HCT116 (cell line): ENCODE results near the gene ZNF582. TPM values are rescaled to one million over a fixed set of nuclear protein-coding genes. Genes with fewer than 3 reads are reported as not detected.

Experiments
- ATAC-seq: fragments of 200-7000 bp; cut with Tn5 transposase; 2 replicates; pipeline ENCODE4 v1.9.1; 2020; ENCODE audit warnings: mild to moderate bottlenecking, moderate library complexity
- BruUV-seq: library from RNA; stranded (reverse); fragments of 400-500 nt; replicated peaks from 2 replicates; lab custom pipeline; 2021; lab: Mats Ljungman, UMichigan
- CTCF ChIA-PET: fragments of 300-600 bp; sonication (Branson Sonifier 250); formaldehyde crosslinking; loops from one replicate; lab custom pipeline; 2021; ENCODE audit warnings: antibody characterized with exemption; lab: Charles Lee
- POLR2A ChIA-PET: fragments of 300-600, 350-600 bp; sonication (Branson Sonifier 250); formaldehyde crosslinking; loops from one replicate; lab custom pipeline; 2021; ENCODE audit warnings: antibody characterized with exemption; lab: Charles Lee
- RAD21 ChIA-PET, 2 experiments: fragments of 300-600 bp; sonication (Branson Sonifier 250); formaldehyde crosslinking; loops; one replicate each; lab custom pipeline; 2023; ENCODE audit warnings: low total read pairs in 2 of 2; ENCODE audit not compliant: uncharacterized antibody in 2 of 2, unreplicated experiment in 2 of 2, low non-redundant PET in 1 of 2; lab: Charles Lee
- DNase-seq: peaks from one replicate; pipeline ENCODE4 v3.0.0-alpha.2; 2010; ENCODE audit warnings: low read depth, low spot score
- H2AFZ ChIP-seq: fragments of 200-600 bp; shearing (Covaris generic), sonication (generic); 2 replicates; pipeline ENCODE4 v1.6.1; 2017; ENCODE audit warnings: low read depth, mixed run types, mixed read lengths, antibody characterized with exemption, low read length; ENCODE audit not compliant: poor library complexity, severe bottlenecking
- H3K27ac ChIP-seq: 2 replicates; pipeline ENCODE4 v1.5.1; 2012; ENCODE audit warnings: low read depth, low read length
- H3K27me3 ChIP-seq: fragments of 200-600 bp; sonication (generic); 2 replicates; pipeline ENCODE4 v1.6.1; 2016; ENCODE audit warnings: mixed run types, low read length, mixed read lengths; ENCODE audit not compliant: insufficient read depth
- H3K36me3 ChIP-seq, 2 experiments: fragments of 200-500 bp in 1 of 2; fragments of 200-600 bp in 1 of 2; sonication (Bioruptor generic) in 1 of 2; sonication (generic) in 1 of 2; 2 replicates each; pipeline versions ENCODE4 v1.5.1 to v1.6.1; 2014 to 2016; ENCODE audit warnings: low read length in 2 of 2, inconsistent platforms in 1 of 2, mixed read lengths in 1 of 2, mixed run types in 1 of 2; ENCODE audit not compliant: insufficient read depth in 2 of 2, control insufficient read depth in 1 of 2
- H3K4me1 ChIP-seq, 2 experiments: fragments of 200-600 bp in 1 of 2; sonication (generic) in 1 of 2; 2 replicates each; pipeline versions ENCODE4 v1.5.1 to v1.6.1; 2012 to 2017; ENCODE audit warnings: low read length in 2 of 2, inconsistent platforms in 1 of 2, mild to moderate bottlenecking in 1 of 2, mixed read lengths in 1 of 2, mixed run types in 1 of 2, moderate library complexity in 1 of 2; ENCODE audit not compliant: insufficient read depth in 2 of 2, control insufficient read depth in 1 of 2
- H3K4me2 ChIP-seq: fragments of 200-600 bp; sonication (generic); 2 replicates; pipeline ENCODE4 v1.6.1; 2017; ENCODE audit warnings: mixed run types, low read length, mixed read lengths
- H3K4me3 ChIP-seq, 2 experiments: fragments of 200-600 bp in 1 of 2; sonication (generic) in 1 of 2; replicated peaks in 1 of 2; 2 replicates each; pipeline ENCODE4 v1.5.1; 2011 to 2016; ENCODE audit warnings: low read length in 2 of 2, control low read depth in 1 of 2, low read depth in 1 of 2, mild to moderate bottlenecking in 1 of 2, mixed read lengths in 1 of 2, mixed run types in 1 of 2
- H3K79me2 ChIP-seq: fragments of 200-600 bp; sonication (generic); 2 replicates; pipeline ENCODE4 v1.6.1; 2017; ENCODE audit warnings: mild to moderate bottlenecking, mixed run types, low read length, moderate library complexity, mixed read lengths; ENCODE audit not compliant: insufficient read depth
- H3K9ac ChIP-seq: fragments of 200-600 bp; sonication (generic); 2 replicates; pipeline ENCODE4 v1.6.1; 2016; ENCODE audit warnings: low read length, mixed read lengths
- H3K9me2 ChIP-seq: fragments of 200-600 bp; sonication (generic), shearing (Covaris generic); 2 replicates; pipeline ENCODE4 v1.6.1; 2017; ENCODE audit warnings: mixed run types, mild to moderate bottlenecking, moderate library complexity; ENCODE audit not compliant: insufficient read depth
- H3K9me3 ChIP-seq, 2 experiments: fragments of 200-500 bp in 1 of 2; fragments of 200-600 bp in 1 of 2; sonication (Bioruptor generic) in 1 of 2; sonication (generic) in 1 of 2; 2 replicates each; pipeline ENCODE4 v1.6.1; 2014 to 2017; ENCODE audit warnings: low read length in 2 of 2, mixed read lengths in 2 of 2, inconsistent platforms in 1 of 2, low read depth in 1 of 2, mild to moderate bottlenecking in 1 of 2, mixed run types in 1 of 2, moderate library complexity in 1 of 2; ENCODE audit not compliant: control insufficient read depth in 1 of 2, insufficient read depth in 1 of 2
- H4K20me1 ChIP-seq: fragments of 200-600 bp; sonication (generic), shearing (Covaris generic); 2 replicates; pipeline ENCODE4 v1.6.1; 2017; ENCODE audit warnings: mixed run types, mild to moderate bottlenecking, moderate library complexity; ENCODE audit not compliant: insufficient read depth
- EGR1 ChIP-seq: IDR thresholded peaks from 2 replicates; pipeline ENCODE4 v1.6.1; 2012; ENCODE audit warnings: low read depth
- EZH2 ChIP-seq: fragments of 200-600 bp; sonication (generic); IDR thresholded peaks from 2 replicates; pipeline ENCODE4 v1.6.1; 2017; ENCODE audit warnings: antibody characterized with exemption, mixed run types
- EZH2phosphoT487 ChIP-seq: fragments of 200-600 bp; IDR thresholded peaks from 2 replicates; pipeline ENCODE4 v1.6.1; 2018; ENCODE audit warnings: antibody characterized with exemption, borderline replicate concordance
- JUND ChIP-seq: IDR thresholded peaks from 2 replicates; pipeline ENCODE4 v1.6.1; 2012
- POLR2AphosphoS5 ChIP-seq: IDR thresholded peaks from 2 replicates; pipeline ENCODE4 v1.6.1; 2011; ENCODE audit warnings: mild to moderate bottlenecking, low read depth, low read length, moderate library complexity
- SIN3A ChIP-seq: IDR thresholded peaks from 2 replicates; pipeline ENCODE4 v1.6.1; 2012; ENCODE audit warnings: low read depth
- SP1 ChIP-seq: IDR thresholded peaks from 2 replicates; pipeline ENCODE4 v1.6.1; 2012; ENCODE audit warnings: low read depth
- SRF ChIP-seq: IDR thresholded peaks from 2 replicates; pipeline ENCODE4 v1.6.1; 2012; ENCODE audit warnings: low read depth
- TCF7L2 ChIP-seq: IDR thresholded peaks from 2 replicates; pipeline ENCODE4 v1.7.0; 2011; ENCODE audit warnings: borderline replicate concordance, inconsistent platforms; ENCODE audit not compliant: insufficient read depth, insufficient read length; ENCODE audit errors: extremely low read depth
- YY1 ChIP-seq: IDR thresholded peaks from 2 replicates; pipeline ENCODE4 v1.6.1; 2011; ENCODE audit warnings: low read length, low read depth, moderate library complexity, mild to moderate bottlenecking; ENCODE audit not compliant: insufficient replicate concordance; ENCODE audit errors: extremely low read depth
- ZFX ChIP-seq: fragments of 450-650 bp; IDR thresholded peaks from 2 replicates; pipeline ENCODE4 v1.6.1; 2017
- ZNF274 ChIP-seq: fragments of 200-500 bp; sonication (Bioruptor generic); IDR thresholded peaks from 2 replicates; pipeline ENCODE4 v1.6.1; 2014; ENCODE audit warnings: mild to moderate bottlenecking, low read depth, low read length, inconsistent platforms
- intact Hi-C: fragments of 100-400 bp; cut with micrococcal nuclease; formaldehyde crosslinking; loops from 2 replicates; pipeline ENCODE4 v1.10.0; 2022
- total RNA-seq: library from RNA; stranded (reverse); gene quantifications from one replicate; pipeline ENCODE4 v1.2.1, GENCODE V29; 2021; ENCODE audit not compliant: unreplicated experiment
- TF ChIP-seq, protein P1 (sequence below): IDR thresholded peaks from 2 replicates; pipeline ENCODE4 v1.6.1; 2012
- TF ChIP-seq, protein P2 (sequence below): IDR thresholded peaks from 2 replicates; pipeline ENCODE4 v1.6.1; 2012; ENCODE audit warnings: low read depth
- TF ChIP-seq, protein P3 (sequence below), 3 experiments: fragments of 200-600 bp in 1 of 3; sonication (generic) in 1 of 3; IDR thresholded peaks in 2 of 3; conservative IDR thresholded peaks in 1 of 3; 2 replicates each; pipeline ENCODE4 v1.5.1; 2012 to 2017; ENCODE audit warnings: low read depth in 2 of 3, low read length in 2 of 3, antibody characterized with exemption in 1 of 3, borderline replicate concordance in 1 of 3, control low read depth in 1 of 3, mild to moderate bottlenecking in 1 of 3, mixed read lengths in 1 of 3, mixed run types in 1 of 3, moderate library complexity in 1 of 3; ENCODE audit not compliant: insufficient read depth in 1 of 3
- TF ChIP-seq, protein P4 (sequence below): IDR thresholded peaks from 2 replicates; pipeline ENCODE4 v1.6.1; 2011; ENCODE audit warnings: mild to moderate bottlenecking, low read length, moderate library complexity; ENCODE audit not compliant: insufficient replicate concordance; ENCODE audit errors: extremely low read depth
- TF ChIP-seq, protein P5 (sequence below): IDR thresholded peaks from 2 replicates; pipeline ENCODE4 v1.6.1; 2012

ZNF582 gene
- total RNA-seq, 1 experiment from 2014 or later = not detected

DNA sequence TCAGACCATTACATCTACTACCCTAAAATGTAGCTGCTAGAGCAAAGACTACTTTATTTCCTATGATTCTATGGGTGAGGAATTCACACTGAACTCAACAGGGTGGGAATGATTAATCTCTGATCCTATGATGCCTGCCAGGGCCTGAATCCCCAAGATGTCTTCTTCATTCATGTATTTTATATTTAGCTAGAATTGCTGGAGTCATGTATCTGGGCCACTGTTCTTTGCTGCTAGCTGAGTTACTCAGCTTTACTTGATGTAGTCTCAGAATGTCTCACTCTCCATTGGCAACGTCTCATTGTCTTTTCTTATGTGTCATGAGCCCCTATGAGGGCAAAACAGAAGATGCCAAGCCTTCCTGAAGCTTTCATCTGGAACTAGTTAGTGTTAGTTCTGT lies 21.1 kb downstream of the ZNF582 start:
- Histone ChIP-seq H2AFZ (no peak overlapping the region), H3K9ac (no peak overlapping the region), H3K9me2 (no peaks in the 10 kb centered on the region), H4K20me1 (no peaks in the 10 kb centered on the region), H3K36me3 (no peaks in the 10 kb centered on the region), H3K4me3 (no peak overlapping the region), H3K4me2 (no peak overlapping the region), H3K27ac (no peak overlapping the region), H3K9me3 (peaks cover 6 to 19% of the 10 kb centered on the region in 2 experiments; a peak in 2 of 4 replicates), H3K4me1 (no peaks in the 10 kb centered on the region), H3K27me3 (no peaks in the 10 kb centered on the region), H3K79me2 (no peaks in the 10 kb centered on the region)
- ChIA-PET RAD21 (no interaction called here), POLR2A (no interaction called here), CTCF (no interaction called here)
- ATAC-seq (no peak), DNase-seq (no peak)
- no TSS peak for BruUV-seq
- TF ChIP-seq, protein P1, sequence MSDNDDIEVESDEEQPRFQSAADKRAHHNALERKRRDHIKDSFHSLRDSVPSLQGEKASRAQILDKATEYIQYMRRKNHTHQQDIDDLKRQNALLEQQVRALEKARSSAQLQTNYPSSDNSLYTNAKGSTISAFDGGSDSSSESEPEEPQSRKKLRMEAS = no peak
- TF ChIP-seq EGR1 (no peak), POLR2AphosphoS5 (no peak), EZH2 (no peak), TCF7L2 (no peak), JUND (no peak), SIN3A (no peak), ZFX (no peak), ZNF274 (no peak), YY1 (no peak), EZH2phosphoT487 (no peak), SP1 (no peak), SRF (no peak)
- TF ChIP-seq, protein P2, sequence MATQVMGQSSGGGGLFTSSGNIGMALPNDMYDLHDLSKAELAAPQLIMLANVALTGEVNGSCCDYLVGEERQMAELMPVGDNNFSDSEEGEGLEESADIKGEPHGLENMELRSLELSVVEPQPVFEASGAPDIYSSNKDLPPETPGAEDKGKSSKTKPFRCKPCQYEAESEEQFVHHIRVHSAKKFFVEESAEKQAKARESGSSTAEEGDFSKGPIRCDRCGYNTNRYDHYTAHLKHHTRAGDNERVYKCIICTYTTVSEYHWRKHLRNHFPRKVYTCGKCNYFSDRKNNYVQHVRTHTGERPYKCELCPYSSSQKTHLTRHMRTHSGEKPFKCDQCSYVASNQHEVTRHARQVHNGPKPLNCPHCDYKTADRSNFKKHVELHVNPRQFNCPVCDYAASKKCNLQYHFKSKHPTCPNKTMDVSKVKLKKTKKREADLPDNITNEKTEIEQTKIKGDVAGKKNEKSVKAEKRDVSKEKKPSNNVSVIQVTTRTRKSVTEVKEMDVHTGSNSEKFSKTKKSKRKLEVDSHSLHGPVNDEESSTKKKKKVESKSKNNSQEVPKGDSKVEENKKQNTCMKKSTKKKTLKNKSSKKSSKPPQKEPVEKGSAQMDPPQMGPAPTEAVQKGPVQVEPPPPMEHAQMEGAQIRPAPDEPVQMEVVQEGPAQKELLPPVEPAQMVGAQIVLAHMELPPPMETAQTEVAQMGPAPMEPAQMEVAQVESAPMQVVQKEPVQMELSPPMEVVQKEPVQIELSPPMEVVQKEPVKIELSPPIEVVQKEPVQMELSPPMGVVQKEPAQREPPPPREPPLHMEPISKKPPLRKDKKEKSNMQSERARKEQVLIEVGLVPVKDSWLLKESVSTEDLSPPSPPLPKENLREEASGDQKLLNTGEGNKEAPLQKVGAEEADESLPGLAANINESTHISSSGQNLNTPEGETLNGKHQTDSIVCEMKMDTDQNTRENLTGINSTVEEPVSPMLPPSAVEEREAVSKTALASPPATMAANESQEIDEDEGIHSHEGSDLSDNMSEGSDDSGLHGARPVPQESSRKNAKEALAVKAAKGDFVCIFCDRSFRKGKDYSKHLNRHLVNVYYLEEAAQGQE = no peak
- TF ChIP-seq, protein P3, sequence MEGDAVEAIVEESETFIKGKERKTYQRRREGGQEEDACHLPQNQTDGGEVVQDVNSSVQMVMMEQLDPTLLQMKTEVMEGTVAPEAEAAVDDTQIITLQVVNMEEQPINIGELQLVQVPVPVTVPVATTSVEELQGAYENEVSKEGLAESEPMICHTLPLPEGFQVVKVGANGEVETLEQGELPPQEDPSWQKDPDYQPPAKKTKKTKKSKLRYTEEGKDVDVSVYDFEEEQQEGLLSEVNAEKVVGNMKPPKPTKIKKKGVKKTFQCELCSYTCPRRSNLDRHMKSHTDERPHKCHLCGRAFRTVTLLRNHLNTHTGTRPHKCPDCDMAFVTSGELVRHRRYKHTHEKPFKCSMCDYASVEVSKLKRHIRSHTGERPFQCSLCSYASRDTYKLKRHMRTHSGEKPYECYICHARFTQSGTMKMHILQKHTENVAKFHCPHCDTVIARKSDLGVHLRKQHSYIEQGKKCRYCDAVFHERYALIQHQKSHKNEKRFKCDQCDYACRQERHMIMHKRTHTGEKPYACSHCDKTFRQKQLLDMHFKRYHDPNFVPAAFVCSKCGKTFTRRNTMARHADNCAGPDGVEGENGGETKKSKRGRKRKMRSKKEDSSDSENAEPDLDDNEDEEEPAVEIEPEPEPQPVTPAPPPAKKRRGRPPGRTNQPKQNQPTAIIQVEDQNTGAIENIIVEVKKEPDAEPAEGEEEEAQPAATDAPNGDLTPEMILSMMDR (IDR thresholded peaks at IDR 0.05 in 2 of 3, conservative IDR thresholded peaks at IDR 0.05 in 1 of 3; ENCODE audit: borderline replicate concordance in 1 of 3, insufficient read depth in 1 of 3, low read depth in 2 of 3, low read length in 2 of 3) = no peak
- TF ChIP-seq, protein P4, sequence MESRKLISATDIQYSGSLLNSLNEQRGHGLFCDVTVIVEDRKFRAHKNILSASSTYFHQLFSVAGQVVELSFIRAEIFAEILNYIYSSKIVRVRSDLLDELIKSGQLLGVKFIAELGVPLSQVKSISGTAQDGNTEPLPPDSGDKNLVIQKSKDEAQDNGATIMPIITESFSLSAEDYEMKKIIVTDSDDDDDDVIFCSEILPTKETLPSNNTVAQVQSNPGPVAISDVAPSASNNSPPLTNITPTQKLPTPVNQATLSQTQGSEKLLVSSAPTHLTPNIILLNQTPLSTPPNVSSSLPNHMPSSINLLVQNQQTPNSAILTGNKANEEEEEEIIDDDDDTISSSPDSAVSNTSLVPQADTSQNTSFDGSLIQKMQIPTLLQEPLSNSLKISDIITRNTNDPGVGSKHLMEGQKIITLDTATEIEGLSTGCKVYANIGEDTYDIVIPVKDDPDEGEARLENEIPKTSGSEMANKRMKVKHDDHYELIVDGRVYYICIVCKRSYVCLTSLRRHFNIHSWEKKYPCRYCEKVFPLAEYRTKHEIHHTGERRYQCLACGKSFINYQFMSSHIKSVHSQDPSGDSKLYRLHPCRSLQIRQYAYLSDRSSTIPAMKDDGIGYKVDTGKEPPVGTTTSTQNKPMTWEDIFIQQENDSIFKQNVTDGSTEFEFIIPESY = no peak
- TF ChIP-seq, protein P5, sequence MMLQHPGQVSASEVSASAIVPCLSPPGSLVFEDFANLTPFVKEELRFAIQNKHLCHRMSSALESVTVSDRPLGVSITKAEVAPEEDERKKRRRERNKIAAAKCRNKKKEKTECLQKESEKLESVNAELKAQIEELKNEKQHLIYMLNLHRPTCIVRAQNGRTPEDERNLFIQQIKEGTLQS = no peak
- intact Hi-C loops = no loop called here
